NCI-H524 treated with DMSO at 0.1 percent for 48 hours (cell line): Measurements from ENCODE around the gene ZNF326.

ENCODE experiments used
- DNase-seq: peaks from one replicate; lab custom pipeline; 2025; lab: John Stamatoyannopoulos, UW

ZNF326 gene

DNA sequence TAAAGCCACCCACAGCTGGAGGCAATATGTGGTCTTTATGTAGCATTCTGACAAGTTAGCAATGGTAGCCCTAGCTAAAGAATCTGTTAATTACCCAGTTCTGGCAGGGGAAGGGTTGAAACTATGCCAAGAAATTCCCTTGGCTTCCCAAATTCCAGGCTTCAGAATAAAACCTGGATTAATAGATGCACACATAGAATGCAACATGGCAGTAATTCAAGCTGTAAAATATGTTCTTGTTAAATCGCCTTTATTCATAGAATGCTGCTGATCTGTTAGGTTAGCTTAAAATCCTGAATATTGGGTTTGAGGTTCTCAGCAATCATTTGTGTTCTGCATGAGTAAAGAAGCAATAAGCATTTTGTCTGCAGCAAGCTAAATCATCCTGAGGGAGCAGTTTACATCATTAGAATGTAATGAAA is 80.1 kb downstream of the ZNF326 start:
- no peak for DNase-seq

DNA sequence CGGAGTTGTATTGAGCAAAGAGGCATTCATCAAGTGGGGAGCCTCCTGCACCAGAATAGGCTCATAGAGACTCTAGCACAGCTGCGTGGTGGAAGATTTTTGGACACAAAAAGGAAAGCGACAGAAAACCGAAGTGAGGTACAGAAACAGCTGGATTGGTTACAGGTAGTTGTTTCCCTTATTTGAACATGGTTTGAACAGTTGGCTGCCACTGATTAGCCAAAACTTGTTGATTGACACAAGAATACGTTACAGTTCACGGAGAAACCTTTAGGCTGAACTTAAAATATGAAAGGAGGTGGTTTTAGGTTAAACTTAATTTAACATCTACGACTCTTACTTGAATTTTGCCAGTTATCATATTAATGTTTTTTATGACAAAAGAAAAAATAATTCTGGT is 89.1 kb downstream of the ZNF326 start:
- no peak for DNase-seq
